ENCODE measurements around the gene SLC41A3. TPM values are rescaled to one million over a fixed set of nuclear protein-coding genes. Genes with fewer than 3 reads are reported as not detected.

SLC41A3 gene
- total and polyA plus RNA-seq, 4 donors: 32.6 to 71.4 (median 66.8) TPM

GRCh38 chr3:126052196-126053058 is 31.5 kb downstream of the SLC41A3 start:
- WGBS, 2 donors: 85 to 90% methylated on average over 16 of the region's 16 CpGs
- H3K4me3 ChIP-seq (ENCODE audit: low read length in 2 of 2): no peak overlapping the region
- H3K27ac ChIP-seq (ENCODE audit: low read depth in 1 of 2, low read length in 2 of 2): no peak overlapping the region
- DNase-seq (no peak), ATAC-seq (ENCODE audit: low FRiP score) (no peak)
- H3K9me3 ChIP-seq (ENCODE audit: control insufficient read depth, low read length): no peaks in the 10 kb centered on the region
- peaks cover 0 to 3% of the 10 kb centered on the region in 2 donors for H3K36me3 ChIP-seq (ENCODE audit: control insufficient read depth in 1 of 2, insufficient read depth in 2 of 2, low read length in 1 of 2)
- H3K27me3 ChIP-seq (ENCODE audit: control insufficient read depth in 1 of 2, insufficient read depth in 2 of 2, low read length in 1 of 2): no peaks in the 10 kb centered on the region
- no peaks in the 10 kb centered on the region for H3K4me1 ChIP-seq (ENCODE audit: control insufficient read depth in 1 of 2, insufficient read depth in 2 of 2, low read length in 2 of 2)
- intact Hi-C loops (cut with DNase I): no loop called here

GRCh38 chr3:126051741-126052140 is 32.2 kb downstream of the SLC41A3 start:
- no peak overlapping the region for H3K27ac ChIP-seq (ENCODE audit: low read depth in 1 of 2, low read length in 2 of 2)
- DNase-seq: no peak

GRCh38 chr3:126051234-126051633 is 32.7 kb downstream of the SLC41A3 start:
- no peaks in the 10 kb centered on the region for H3K4me1 ChIP-seq (ENCODE audit: control insufficient read depth in 1 of 2, insufficient read depth in 2 of 2, low read length in 2 of 2)
- no peaks in the 10 kb centered on the region for H3K9me3 ChIP-seq (ENCODE audit: control insufficient read depth, low read length)
- H3K27me3 ChIP-seq (ENCODE audit: control insufficient read depth in 1 of 2, insufficient read depth in 2 of 2, low read length in 1 of 2): no peaks in the 10 kb centered on the region
- ATAC-seq (ENCODE audit: low FRiP score): no peak
- 81 to 89% methylated on average over 8 of the region's 8 CpGs for WGBS, 2 donors
- peaks cover 0 to 4% of the 10 kb centered on the region in 2 donors for H3K36me3 ChIP-seq (ENCODE audit: control insufficient read depth in 1 of 2, insufficient read depth in 2 of 2, low read length in 1 of 2)
- H3K4me3 ChIP-seq (ENCODE audit: low read length in 2 of 2): no peak overlapping the region
- intact Hi-C loops (cut with DNase I): no loop called here
- no peak overlapping the region for H3K27ac ChIP-seq (ENCODE audit: low read depth in 1 of 2, low read length in 2 of 2)
- no peak for DNase-seq

More at GRCh38 chr3:126051741-126052140, 32.2 kb downstream of the SLC41A3 start:
- intact Hi-C loops (cut with DNase I): no loop called here
- Histone ChIP-seq H3K4me1 (ENCODE audit: control insufficient read depth in 1 of 2, insufficient read depth in 2 of 2, low read length in 2 of 2) (no peaks in the 10 kb centered on the region), H3K9me3 (ENCODE audit: control insufficient read depth, low read length) (no peaks in the 10 kb centered on the region), H3K36me3 (ENCODE audit: control insufficient read depth in 1 of 2, insufficient read depth in 2 of 2, low read length in 1 of 2) (peaks cover 0 to 4% of the 10 kb centered on the region in 2 donors), H3K27me3 (ENCODE audit: control insufficient read depth in 1 of 2, insufficient read depth in 2 of 2, low read length in 1 of 2) (no peaks in the 10 kb centered on the region), H3K4me3 (ENCODE audit: low read length in 2 of 2) (no peak overlapping the region)
- no peak for ATAC-seq (ENCODE audit: low FRiP score)
- WGBS, 2 donors: 95 to 96% methylated on average over 4 of the region's 4 CpGs

- peaks cover 0 to 4% of the 10 kb centered on the region in 2 donors for H3K36me3 ChIP-seq (ENCODE audit: control insufficient read depth in 1 of 2, insufficient read depth in 2 of 2, low read length in 1 of 2)
- H3K27ac ChIP-seq (ENCODE audit: low read depth in 1 of 2, low read length in 2 of 2): no peak overlapping the region
- no peaks in the 10 kb centered on the region for H3K27me3 ChIP-seq (ENCODE audit: control insufficient read depth in 1 of 2, insufficient read depth in 2 of 2, low read length in 1 of 2)
- ATAC-seq (ENCODE audit: low FRiP score): no peak
- no peaks in the 10 kb centered on the region for H3K9me3 ChIP-seq (ENCODE audit: control insufficient read depth, low read length)
- no peaks in the 10 kb centered on the region for H3K4me1 ChIP-seq (ENCODE audit: control insufficient read depth in 1 of 2, insufficient read depth in 2 of 2, low read length in 2 of 2)
- H3K4me3 ChIP-seq (ENCODE audit: low read length in 2 of 2): no peak overlapping the region
- intact Hi-C loops (cut with DNase I): no loop called here
- no peak for DNase-seq
- 97 to 98% methylated on average over 10 of the region's 10 CpGs for WGBS, 2 donors
Measured at GRCh38 chr3:126050626-126051025, 33.3 kb downstream of the SLC41A3 start.

- H3K4me3 ChIP-seq (ENCODE audit: low read length in 2 of 2): no peak overlapping the region
- no peaks in the 10 kb centered on the region for H3K9me3 ChIP-seq (ENCODE audit: control insufficient read depth, low read length)
- 93 to 98% methylated on average over 3 of the region's 3 CpGs for WGBS, 2 donors
- H3K27me3 ChIP-seq (ENCODE audit: control insufficient read depth in 1 of 2, insufficient read depth in 2 of 2, low read length in 1 of 2): no peaks in the 10 kb centered on the region
- intact Hi-C loops (cut with DNase I): no loop called here
- DNase-seq: no peak
- no peak overlapping the region for H3K27ac ChIP-seq (ENCODE audit: low read depth in 1 of 2, low read length in 2 of 2)
- no peak for ATAC-seq (ENCODE audit: low FRiP score)
- H3K4me1 ChIP-seq (ENCODE audit: control insufficient read depth in 1 of 2, insufficient read depth in 2 of 2, low read length in 2 of 2): no peaks in the 10 kb centered on the region
- H3K36me3 ChIP-seq (ENCODE audit: control insufficient read depth in 1 of 2, insufficient read depth in 2 of 2, low read length in 1 of 2): peaks cover 0 to 4% of the 10 kb centered on the region in 2 donors
Measured at GRCh38 chr3:126050050-126050392, 33.9 kb downstream of the SLC41A3 start.

- Histone ChIP-seq H3K4me1 (ENCODE audit: control insufficient read depth in 1 of 2, insufficient read depth in 2 of 2, low read length in 2 of 2) (no peaks in the 10 kb centered on the region), H3K9me3 (ENCODE audit: control insufficient read depth, low read length) (no peaks in the 10 kb centered on the region), H3K36me3 (ENCODE audit: control insufficient read depth in 1 of 2, insufficient read depth in 2 of 2, low read length in 1 of 2) (peaks cover 0 to 4% of the 10 kb centered on the region in 2 donors), H3K27me3 (ENCODE audit: control insufficient read depth in 1 of 2, insufficient read depth in 2 of 2, low read length in 1 of 2) (no peaks in the 10 kb centered on the region), H3K4me3 (ENCODE audit: low read length in 2 of 2) (no peak overlapping the region), H3K27ac (ENCODE audit: low read depth in 1 of 2, low read length in 2 of 2) (no peak overlapping the region)
- ATAC-seq (ENCODE audit: low FRiP score) (no peak), DNase-seq (no peak)
- 83 to 84% methylated on average over 5 of the region's 5 CpGs for WGBS, 2 donors
- intact Hi-C loops (cut with DNase I): no loop called here
Measured at GRCh38 chr3:126049289-126050049, 34.5 kb downstream of the SLC41A3 start.

- Histone ChIP-seq H3K36me3 (ENCODE audit: control insufficient read depth in 1 of 2, insufficient read depth in 2 of 2, low read length in 1 of 2) (no peaks in the 10 kb centered on the region), H3K4me1 (ENCODE audit: control insufficient read depth in 1 of 2, insufficient read depth in 2 of 2, low read length in 2 of 2) (no peaks in the 10 kb centered on the region), H3K27ac (ENCODE audit: low read depth in 1 of 2, low read length in 2 of 2) (no peak overlapping the region), H3K4me3 (ENCODE audit: low read length in 2 of 2) (no peak overlapping the region), H3K9me3 (ENCODE audit: control insufficient read depth, low read length) (no peaks in the 10 kb centered on the region), H3K27me3 (ENCODE audit: control insufficient read depth in 1 of 2, insufficient read depth in 2 of 2, low read length in 1 of 2) (no peaks in the 10 kb centered on the region)
- DNase-seq: no peak
- ATAC-seq (ENCODE audit: low FRiP score): no peak
- 69 to 93% methylated on average over 4 of the region's 4 CpGs for WGBS, 2 donors
- intact Hi-C loops (cut with DNase I): no loop called here
Measured at GRCh38 chr3:126040386-126040785, 43.5 kb downstream of the SLC41A3 start.

- no peak for DNase-seq
- WGBS, 2 donors: 44 to 99% methylated on average over 2 of the region's 2 CpGs
- no peaks in the 10 kb centered on the region for H3K9me3 ChIP-seq (ENCODE audit: control insufficient read depth, low read length)
- no peaks in the 10 kb centered on the region for H3K36me3 ChIP-seq (ENCODE audit: control insufficient read depth in 1 of 2, insufficient read depth in 2 of 2, low read length in 1 of 2)
- no peak for ATAC-seq (ENCODE audit: low FRiP score)
- H3K27me3 ChIP-seq (ENCODE audit: control insufficient read depth in 1 of 2, insufficient read depth in 2 of 2, low read length in 1 of 2): no peaks in the 10 kb centered on the region
- H3K4me3 ChIP-seq (ENCODE audit: low read length in 2 of 2): no peak overlapping the region
- H3K4me1 ChIP-seq (ENCODE audit: control insufficient read depth in 1 of 2, insufficient read depth in 2 of 2, low read length in 2 of 2): no peaks in the 10 kb centered on the region
- H3K27ac ChIP-seq (ENCODE audit: low read depth in 1 of 2, low read length in 2 of 2): no peak overlapping the region
- intact Hi-C loops (cut with DNase I): no loop called here
Measured at GRCh38 chr3:126039870-126040269, 44.1 kb downstream of the SLC41A3 start.
